Measurements from ENCODE around the gene TMX2. TPM values are rescaled to one million over a fixed set of nuclear protein-coding genes. Genes with fewer than 3 reads are reported as not detected.
A peak's percentile ranks its signal among the peaks of the same experiment; 100 is the strongest.
"Not testable (repeated sequence)": the region's sequence is repeated elsewhere in the genome, so short reads cannot be mapped to it uniquely, and the experiment has no call there.

TMX2 gene, protein sequence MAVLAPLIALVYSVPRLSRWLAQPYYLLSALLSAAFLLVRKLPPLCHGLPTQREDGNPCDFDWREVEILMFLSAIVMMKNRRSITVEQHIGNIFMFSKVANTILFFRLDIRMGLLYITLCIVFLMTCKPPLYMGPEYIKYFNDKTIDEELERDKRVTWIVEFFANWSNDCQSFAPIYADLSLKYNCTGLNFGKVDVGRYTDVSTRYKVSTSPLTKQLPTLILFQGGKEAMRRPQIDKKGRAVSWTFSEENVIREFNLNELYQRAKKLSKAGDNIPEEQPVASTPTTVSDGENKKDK
- 10 to 100 TPM; 45.4 to 63.9 (median 55.3) TPM for polyA plus RNA-seq (ENCODE audit: insufficient read length in 10 of 10)
- long read RNA-seq, donor 1, transcript TMX2-201 (8 exons, 1,631 nt), result major isoform, 8 of 11 reads
- long read RNA-seq, donor 1, partial matches to known transcripts, result 0 of 11 reads
- long read RNA-seq, donor 1, other reads (novel, unspliced or antisense), result 0 of 11 reads
- long read RNA-seq, donor 2, transcript TMX2-201 (8 exons, 1,631 nt), result major isoform, 11 of 35 reads
- long read RNA-seq, donor 2, partial matches to known transcripts, result 24 of 35 reads
- long read RNA-seq, donor 2, other reads (novel, unspliced or antisense), result 0 of 35 reads
- long read RNA-seq, donor 3, result 0 reads
- long read RNA-seq, donor 4, transcript TMX2-201 (8 exons, 1,631 nt), result major isoform, 5 of 6 reads
- long read RNA-seq, donor 4, partial matches to known transcripts, result 0 of 6 reads
- long read RNA-seq, donor 4, other reads (novel, unspliced or antisense), result 0 of 6 reads
- long read RNA-seq, donor 5, transcript TMX2-201 (8 exons, 1,631 nt), result major isoform, 11 of 15 reads
- long read RNA-seq, donor 5, partial matches to known transcripts, result 0 of 15 reads
- long read RNA-seq, donor 5, other reads (novel, unspliced or antisense), result 0 of 15 reads
- long read RNA-seq, donor 6, transcript TMX2-201 (8 exons, 1,631 nt), result major isoform, 5 of 7 reads
- long read RNA-seq, donor 6, partial matches to known transcripts, result 0 of 7 reads
- long read RNA-seq, donor 6, other reads (novel, unspliced or antisense), result 0 of 7 reads
- long read RNA-seq, donor 7, transcript TMX2-201 (8 exons, 1,631 nt), result major isoform, 8 of 9 reads
- long read RNA-seq, donor 7, partial matches to known transcripts, result 0 of 9 reads
- long read RNA-seq, donor 7, other reads (novel, unspliced or antisense), result 0 of 9 reads
- long read RNA-seq, donor 8, transcript TMX2-201 (8 exons, 1,631 nt), result major isoform, 9 of 10 reads
- long read RNA-seq, donor 8, partial matches to known transcripts, result 0 of 10 reads
- long read RNA-seq, donor 8, other reads (novel, unspliced or antisense), result 0 of 10 reads
- long read RNA-seq, donor 9, partial matches to known transcripts, result 0 of 1 reads
- long read RNA-seq, donor 9, other reads (novel, unspliced or antisense), result 0 of 1 reads

DNA sequence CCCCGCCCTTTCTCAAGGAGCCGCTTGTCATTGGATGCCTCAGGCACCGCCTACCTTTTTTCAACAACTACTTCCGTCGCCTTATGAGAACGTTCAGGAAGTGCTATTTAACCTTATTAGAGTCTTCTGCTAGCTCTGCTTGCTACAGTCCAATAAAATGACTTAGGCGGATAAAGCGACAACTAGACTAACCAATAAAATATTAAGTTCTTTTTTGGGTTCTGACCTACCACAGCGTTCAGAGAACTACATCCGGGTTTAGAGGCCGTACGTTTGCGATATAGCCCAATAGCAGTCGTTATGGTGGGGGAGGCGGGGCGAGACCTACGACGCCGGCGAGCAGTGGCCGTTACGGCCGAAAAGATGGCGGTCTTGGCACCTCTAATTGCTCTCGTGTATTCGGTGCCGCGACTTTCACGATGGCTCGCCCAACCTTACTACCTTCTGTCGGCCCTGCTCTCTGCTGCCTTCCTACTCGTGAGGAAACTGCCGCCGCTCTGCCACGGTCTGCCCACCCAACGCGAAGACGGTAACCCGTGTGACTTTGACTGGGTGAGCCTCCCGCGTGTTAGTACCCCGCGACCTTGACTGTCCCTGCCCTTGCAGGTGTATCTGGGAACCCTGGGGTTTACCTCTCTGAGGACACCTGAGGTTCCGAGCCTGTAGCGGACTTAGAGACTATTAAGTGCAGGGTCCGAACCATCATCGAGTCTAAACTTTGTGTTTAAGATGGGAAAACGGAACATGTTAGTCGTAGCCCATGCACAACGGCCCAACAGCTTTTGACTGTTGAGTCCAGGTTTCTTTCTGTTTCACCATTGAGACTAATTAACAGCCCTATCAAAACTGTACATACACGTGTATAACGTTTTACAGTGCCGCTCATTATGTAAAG lies at the start of gene TMX2:
TMX2 (plus strand) TSS at position 338 of the 895 bp plus-strand sequence; CDS start at position 364, 26 bp downstream.
- peak; percentile 95 to 99 (median 98) for DNase-seq

DNA sequence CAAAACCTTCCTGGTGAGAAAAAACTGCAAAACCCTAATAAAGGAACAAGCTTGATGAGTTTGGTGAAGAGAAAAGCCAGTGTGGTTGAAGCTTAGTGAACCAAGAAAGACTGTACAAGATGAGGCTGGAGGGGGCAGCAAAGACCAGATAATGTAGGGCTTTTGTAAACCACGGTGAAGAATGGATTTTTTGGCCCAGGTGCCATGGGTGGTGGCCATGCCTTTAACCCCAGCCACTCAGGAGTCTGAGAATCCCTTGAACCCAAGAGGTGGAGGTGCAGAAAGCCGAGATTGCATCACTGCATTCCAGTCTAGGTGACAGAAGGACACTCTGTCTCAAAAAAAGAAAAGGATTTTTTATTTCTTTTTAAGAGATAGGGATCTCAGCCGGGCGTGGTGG lies 49.5 kb upstream of the TMX2 start:
- DNase-seq, result no peak

DNA sequence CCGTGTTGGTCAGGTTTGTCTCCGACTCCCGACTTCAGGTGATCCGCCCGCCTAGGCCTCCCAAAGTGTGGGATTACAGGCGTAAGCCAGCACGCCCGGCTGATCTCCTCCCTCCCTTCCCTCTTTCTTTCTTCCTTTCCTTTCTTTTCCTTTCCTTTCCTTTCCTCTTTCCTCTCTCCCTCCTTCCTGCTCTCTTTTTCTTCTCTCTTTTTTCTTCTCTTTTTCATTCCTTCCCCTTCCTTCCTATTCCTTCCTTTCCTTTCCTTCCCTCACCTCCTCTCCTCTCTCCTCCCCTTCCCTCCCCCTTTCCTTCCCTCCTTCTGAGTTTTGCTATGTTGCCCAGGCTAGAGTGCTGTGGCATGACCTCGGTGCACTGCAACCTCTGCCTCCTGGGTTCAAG lies 48.4 kb upstream of the TMX2 start:
- no peak for DNase-seq

DNA sequence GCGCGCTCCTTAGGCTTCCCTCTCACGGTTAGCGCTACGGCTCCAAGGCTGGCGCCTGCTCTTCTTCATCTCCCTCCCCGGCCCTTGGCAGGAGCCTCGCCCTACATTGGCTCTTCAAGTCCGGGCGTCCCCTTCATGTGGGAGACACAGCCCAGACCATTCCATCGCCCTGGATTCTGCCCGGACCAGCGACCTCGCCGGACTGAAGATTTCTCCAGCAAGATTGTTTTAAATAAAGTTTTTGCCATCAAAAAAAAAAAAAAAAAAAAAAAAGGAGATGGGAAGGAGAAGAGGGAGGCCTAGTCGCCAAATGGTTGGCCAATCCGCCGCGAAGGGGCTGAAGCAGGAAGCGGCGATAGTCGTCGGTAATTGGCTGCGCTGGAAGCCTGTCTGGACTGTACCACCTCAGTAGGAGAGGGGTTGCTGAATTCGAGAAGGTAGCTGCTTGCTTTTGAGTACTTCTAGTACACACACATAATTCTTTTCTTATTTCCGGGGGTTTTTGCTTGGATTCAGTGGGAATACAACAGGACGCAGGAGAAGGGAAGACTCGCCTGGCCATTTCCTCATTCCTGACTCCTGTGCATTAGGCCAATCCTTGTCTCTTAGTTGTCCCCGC lies 45.2 kb upstream of the TMX2 start:
- peak; percentile 98 to 99 (median 99) for DNase-seq

DNA sequence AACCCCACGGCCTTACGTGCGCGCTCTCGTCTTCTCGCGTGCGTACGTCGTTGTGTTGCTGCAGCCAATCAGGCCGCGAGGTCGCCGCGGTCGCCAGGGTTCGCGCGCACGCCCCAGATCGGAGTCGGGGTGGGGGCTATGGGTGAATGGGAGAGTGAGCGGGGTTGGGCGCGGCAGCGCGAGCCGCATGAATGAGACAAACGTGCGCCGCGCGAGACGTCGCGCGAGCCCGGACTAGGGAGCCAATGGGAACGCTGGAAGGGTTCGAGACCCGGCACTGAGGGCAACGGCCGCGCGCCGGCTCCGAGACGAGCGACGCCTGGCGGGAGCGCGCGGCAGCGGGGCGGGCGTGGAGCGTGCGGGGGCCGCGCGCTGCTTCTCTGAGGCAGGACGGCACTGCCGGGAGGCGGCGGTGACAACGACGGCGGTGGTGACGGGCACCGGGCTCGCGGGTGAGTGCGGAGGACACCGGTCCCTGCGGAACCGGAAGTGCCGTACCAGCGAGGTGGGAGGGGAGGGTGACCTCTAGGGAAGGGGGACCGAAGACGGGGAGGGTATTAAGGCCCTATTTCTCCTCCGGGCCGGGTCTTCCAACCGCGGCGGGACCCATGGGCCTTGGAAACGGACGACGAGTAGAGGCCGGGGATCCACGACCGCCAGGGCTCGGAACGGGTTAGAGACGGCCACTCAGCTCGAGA lies 44.5 kb upstream of the TMX2 start, which contains the start of gene ZDHHC5:
ZDHHC5 (plus strand) TSS at position 379 of the 698 bp plus-strand sequence. CDS start 4,977 bp downstream, outside the sequence.
- DNase-seq, result peak; percentile 99 to 100 (median 100)

DNA sequence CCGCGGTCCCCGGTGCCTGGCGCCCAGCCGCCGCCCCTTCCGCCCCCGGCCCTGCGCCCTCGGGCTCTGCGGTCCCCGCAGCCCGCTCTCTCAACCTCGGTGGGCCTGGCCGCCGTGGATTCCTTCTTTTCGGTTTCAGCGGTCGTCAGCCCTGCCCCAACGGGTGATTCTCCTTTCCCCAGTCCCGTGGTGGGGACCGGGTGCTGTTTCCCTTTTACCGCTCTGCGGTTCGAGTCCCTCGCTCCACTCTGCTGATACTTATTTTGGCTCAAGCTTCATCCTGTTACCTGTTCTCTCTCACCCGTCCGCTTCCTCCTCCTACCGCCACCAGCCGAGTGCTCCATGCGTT lies 44.0 kb upstream of the TMX2 start:
- no peak for DNase-seq

DNA sequence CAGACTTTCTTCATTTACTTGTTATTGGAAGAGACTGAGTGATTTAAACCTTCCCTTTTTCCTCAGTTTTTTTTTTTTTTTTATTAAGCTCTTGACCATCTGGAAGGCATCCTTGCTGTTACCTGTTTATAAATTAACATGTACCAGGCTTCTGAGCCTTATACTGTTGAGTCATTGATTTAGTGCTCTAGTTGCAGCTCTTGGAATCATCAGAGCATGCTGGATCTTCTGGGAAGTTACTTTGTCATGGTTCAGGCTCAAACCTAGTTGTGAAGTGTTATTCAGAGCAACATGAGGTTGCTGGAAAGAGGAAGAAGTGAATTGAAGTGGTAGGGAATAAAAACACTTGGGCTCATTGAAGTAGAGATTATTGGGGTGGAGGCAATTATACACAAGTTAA lies 38.1 kb upstream of the TMX2 start:
- no peak for DNase-seq

DNA sequence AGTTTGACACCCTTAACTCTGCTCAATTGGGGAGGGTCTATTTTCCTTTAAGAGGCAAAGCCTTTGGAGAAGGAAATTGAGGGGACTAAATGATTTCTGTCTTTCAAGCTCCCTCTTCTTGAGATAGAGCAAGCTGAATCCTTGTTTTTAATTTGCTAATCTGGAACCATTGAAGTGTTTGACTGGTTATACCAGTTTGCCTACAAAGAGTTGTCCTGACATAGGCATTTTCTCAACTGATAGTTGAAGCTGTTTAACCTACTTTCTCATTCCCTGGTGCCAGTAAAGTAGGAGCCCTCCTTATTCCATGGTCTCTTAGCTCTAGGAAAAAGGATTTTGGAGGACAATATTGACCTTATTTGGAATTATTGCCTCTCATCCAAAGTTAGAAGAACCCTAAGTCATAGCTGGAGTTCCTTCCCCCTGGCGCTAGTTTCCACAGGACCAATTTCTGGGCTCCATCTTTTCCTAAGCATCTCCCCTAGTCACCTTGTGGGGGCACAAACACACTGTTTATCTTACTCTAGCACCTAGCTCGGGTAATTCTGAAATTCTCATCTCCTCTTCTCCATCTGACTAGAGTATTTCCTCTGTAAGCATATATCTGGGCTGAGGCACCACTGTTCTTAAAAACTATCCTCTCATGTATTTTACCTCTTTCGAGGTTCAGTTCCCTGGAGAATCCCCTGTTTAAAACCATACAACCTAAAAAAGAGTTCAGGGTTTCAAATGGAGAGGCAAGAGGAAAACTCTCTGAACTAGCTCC lies 37.0 kb upstream of the TMX2 start:
- no peak for DNase-seq

DNA sequence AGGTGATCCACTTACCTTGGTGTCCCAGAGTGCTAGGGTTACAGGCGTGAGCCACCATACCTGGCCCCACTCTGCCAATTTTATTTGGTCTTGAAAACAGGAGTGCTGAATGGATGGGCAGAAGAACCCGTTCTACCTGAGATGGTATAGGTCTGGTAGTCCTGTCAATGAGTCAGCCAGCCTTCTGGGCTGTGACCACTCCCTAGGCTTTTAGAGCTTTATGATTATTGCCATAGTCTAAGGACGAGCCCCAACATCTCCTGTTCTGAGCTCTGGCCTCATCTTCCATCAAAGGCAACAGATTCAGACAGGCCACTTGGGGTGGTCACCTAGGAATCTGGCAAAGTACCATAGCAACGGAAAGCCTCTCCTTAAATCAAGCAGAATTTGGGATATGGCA lies 33.0 kb upstream of the TMX2 start:
- no peak for DNase-seq

DNA sequence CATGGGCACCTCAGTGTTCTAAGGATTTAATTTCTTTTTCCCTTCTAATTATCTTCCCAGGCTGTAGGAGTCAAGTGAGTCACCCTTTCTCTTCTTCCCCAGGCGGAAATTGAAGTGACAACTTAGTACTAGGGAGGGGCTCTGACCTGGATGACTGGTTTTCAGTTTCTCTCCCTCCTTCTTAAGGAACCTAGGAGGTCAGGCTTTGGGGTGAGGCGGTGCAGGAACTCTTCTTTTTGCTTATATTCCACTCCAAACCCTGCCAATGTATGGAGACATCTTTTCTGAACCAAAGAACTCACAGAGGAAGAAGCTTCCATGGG lies 31.9 kb upstream of the TMX2 start:
- DNase-seq, result no peak

DNA sequence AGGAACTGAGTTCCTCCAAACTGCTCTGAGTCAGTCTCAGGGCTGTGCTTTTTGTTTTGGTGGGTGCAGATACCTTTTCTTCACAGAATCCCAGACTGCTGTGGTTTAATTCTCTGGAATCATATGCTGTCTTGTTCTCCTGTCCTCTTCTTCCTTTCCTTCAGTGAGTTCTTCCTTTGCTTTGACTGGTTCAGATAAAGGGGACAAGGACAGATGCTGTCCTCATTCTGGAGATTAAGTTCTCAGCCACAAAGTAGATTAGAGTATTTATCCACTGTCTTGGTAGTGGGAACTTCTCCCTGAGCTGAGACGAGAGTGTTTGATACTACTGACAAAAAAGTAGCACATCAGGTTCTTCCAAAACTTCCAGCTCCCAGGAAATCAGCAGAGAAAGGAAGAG lies 31.2 kb upstream of the TMX2 start:
- no peak for DNase-seq

DNA sequence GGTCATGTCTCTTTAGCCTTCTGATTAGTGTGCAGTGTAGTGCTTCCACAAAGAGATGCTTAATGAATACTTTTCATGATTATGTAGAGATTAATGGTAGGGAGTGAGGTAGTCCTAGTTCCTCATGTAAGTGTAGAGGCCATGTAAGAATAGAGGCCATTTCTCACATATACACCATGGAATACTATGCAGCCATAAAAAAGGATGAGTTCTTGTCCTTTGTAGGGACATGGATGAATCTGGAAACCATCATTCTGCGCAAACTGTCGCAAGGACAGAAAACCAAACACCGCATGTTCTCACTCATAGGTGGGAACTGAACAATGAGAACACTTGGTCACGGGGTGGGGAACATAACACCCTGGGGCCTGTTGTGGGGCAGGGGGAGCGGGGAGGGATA lies 21.9 kb upstream of the TMX2 start:
- not testable (repeated sequence) for DNase-seq

DNA sequence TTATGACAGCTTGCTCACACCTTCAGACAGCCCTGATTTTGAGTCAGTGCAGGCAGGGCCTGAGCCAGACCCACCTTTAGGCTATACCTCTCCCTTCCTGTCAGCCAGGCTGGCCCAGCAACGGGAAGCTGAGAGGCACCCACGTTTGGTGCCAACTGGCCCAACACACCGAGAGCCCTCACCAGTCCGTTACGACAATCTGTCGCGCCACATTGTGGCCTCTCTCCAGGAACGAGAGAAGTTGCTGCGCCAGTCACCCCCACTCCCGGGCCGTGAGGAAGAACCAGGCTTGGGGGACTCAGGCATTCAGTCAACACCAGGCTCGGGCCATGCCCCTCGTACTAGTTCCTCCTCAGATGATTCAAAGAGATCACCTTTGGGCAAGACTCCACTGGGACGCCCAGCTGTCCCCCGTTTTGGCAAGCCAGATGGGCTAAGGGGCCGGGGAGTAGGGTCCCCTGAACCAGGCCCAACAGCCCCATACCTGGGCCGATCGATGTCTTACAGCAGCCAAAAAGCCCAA lies 13.5 kb upstream of the TMX2 start:
- DNase-seq, result no peak

DNA sequence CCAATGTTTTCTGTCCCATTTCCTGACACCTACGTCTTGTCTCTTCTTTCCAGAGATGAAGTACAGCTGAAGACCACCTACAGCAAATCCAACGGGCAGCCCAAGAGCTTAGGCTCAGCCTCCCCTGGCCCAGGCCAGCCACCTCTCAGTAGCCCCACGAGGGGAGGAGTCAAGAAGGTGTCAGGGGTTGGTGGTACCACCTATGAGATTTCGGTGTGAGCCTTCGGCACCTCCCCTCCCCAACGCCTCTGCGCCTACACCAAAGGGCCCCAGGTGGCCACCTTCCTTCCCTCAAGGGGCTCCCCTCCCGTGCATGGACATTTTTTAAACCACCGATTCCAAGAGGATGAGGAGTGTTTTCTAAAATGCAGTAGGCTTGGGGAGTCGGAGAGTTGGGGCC lies 12.6 kb upstream of the TMX2 start:
- no peak for DNase-seq

DNA sequence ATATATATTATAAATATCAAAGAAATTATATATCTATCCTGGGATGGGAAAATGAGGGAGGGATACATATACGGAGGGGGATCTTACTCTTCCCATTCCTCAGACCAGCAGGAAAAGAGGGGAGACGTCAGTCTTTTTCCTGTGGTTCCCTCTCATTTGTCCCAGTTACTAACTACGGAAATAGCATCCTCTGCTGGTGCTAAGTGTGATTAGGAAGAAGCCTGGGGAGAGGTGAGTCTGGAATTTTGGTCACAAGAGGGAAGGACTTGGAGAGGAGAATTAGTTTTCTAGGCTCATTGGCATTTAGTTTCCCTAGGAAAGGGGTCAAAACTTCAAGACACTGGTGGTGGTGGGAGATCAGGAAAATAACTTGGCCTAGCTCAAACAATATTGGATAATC lies 12.0 kb upstream of the TMX2 start:
- no peak for DNase-seq

DNA sequence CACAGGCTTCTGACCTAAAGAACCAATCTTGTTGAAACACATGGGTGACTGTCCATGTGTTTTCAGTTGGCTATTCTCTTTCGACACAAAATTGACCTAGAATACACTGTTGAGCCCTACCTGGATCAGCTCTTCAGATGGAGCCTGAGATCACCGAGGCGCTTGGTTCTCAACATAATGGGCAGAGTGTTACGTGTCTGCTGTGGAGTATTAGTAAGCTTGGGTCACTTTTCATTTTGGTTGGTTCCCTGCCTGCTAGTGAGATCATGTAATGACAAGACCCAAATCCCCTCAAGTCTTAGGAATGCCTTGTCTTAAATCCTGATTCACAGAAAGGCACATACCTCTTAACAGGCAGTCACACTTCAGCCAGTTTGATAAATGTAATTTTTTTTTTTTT lies 9.1 kb upstream of the TMX2 start:
- DNase-seq, result no peak

DNA sequence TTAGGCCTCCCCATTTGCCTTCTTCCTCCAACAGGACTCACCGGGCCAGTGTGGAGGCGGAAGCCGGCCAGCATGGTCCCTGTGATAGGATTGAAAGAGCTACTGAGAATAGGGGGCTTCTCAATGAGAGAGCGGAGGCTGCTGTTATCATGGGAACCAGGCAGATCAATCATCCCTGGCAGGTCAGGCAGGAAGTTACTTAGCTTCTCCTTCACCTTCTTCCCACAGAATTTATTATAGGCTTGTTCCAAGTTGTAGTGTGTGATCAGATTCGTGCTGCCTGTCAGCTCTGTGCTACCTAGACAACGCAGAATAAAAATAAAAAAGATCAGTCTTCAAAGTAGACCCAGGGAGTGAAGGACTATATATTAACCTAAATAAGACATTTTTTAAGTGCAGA lies 7.5 kb upstream of the TMX2 start:
- DNase-seq, result no peak

DNA sequence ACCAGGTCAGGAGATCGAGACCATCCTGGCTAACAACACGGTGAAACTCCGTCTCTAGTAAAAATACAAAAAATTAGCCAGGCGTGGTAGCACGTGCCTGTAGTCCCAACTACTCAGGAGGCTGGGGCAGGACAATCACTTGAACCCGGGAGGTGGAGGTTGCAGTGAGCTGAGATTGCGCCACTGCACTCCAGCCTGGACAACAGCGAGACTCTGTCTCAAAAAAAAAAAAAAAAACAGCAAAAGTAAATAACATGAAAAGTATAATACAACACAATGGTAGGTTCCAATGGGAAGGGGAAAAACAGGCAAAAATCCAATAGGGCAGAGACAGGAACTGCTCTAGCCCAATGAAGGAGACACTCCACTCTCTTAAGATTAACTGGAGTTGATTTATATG lies 7.0 kb upstream of the TMX2 start:
- not testable (repeated sequence) for DNase-seq
